K562 (cell line): ENCODE results near the gene NCOA3. TPM values are rescaled to one million over a fixed set of nuclear protein-coding genes. Genes with fewer than 3 reads are reported as not detected.

Source experiments
- ARID3B ChIP-seq: fragments of 250-450 bp; sonication (Bioruptor Pico); IDR thresholded peaks from 2 replicates; pipeline ENCODE4 v1.4.0; 2020; ENCODE audit warnings: borderline replicate concordance
- CHD1 ChIP-seq: fragments of 200-600 bp; sonication (generic); IDR thresholded peaks from one replicate; pipeline ENCODE4 v1.6.1; 2012; ENCODE audit warnings: mild to moderate bottlenecking, moderate library complexity, low read length, inconsistent platforms
- FOXJ2 ChIP-seq: fragments of 200-800 bp; sonication (Bioruptor generic); IDR thresholded peaks from 2 replicates; pipeline ENCODE4 v1.6.1; 2016; ENCODE audit warnings: missing genetic modification characterization, missing compliant biosample characterization
- GATAD2B ChIP-seq: fragments of 450-650 bp; IDR thresholded peaks from 2 replicates; pipeline ENCODE4 v1.6.1; 2017; ENCODE audit warnings: mild to moderate bottlenecking, borderline replicate concordance
- NFE2 ChIP-seq: IDR thresholded peaks from 2 replicates; pipeline ENCODE4 v1.6.1; 2014; ENCODE audit warnings: antibody characterized with exemption, low read depth
- TAF9B ChIP-seq: fragments of 450-650 bp; IDR thresholded peaks from 2 replicates; pipeline ENCODE4 v1.6.1; 2018; ENCODE audit warnings: mild to moderate bottlenecking; ENCODE audit not compliant: partially characterized antibody
- ZNF655 ChIP-seq: fragments of 250-450 bp; sonication (Bioruptor Pico); IDR thresholded peaks from 2 replicates; pipeline ENCODE4 v1.5.0; 2021
- polyA plus RNA-seq, 8 experiments: library from polyadenylated mRNA; depleted of rRNA in 4 of 8; stranded (reverse) in 5 of 8; unstranded in 3 of 8; fragments of >200 nt; fragmentation: Nextera tagmentation in 2 of 8; fragmentation: Illumina TruSeq in 1 of 8; extraction: Ambion mirVana in 2 of 8; extraction: Trizol in 1 of 8; gene quantifications; 2 replicates each; pipeline versions ENCODE4 v1.2.1 to v1.2.3, GENCODE V29; 2011 to 2014; ENCODE audit warnings: inconsistent platforms in 1 of 8, missing spikeins in 1 of 8
- total RNA-seq, 7 experiments: library from RNA; depleted of rRNA in 6 of 7; stranded (reverse); fragments of >200 nt in 6 of 7; fragmentation: Illumina TruSeq in 2 of 7; extraction: Trizol in 2 of 7; gene quantifications; 2 replicates each; pipeline versions ENCODE4 v1.2.1 to v1.2.3, GENCODE V29; 2011 to 2021; ENCODE audit warnings: low replicate concordance in 1 of 7
- TF ChIP-seq, protein P1 (sequence below): fragments of 450-650 bp; IDR thresholded peaks from 2 replicates; pipeline ENCODE4 v1.6.1; 2016; ENCODE audit warnings: mild to moderate bottlenecking, moderate library complexity

Gene NCOA3
- total and polyA plus RNA-seq, 9 of the 15 experiments (the other 6 are each of a cell fraction or from before 2014, with no cell fraction given): 3.2 to 24.3 (median 14.4) TPM

- TF ChIP-seq ARID3B (no peak), GATAD2B (no peak), TAF9B (no peak), CHD1 (no peak), FOXJ2 (tag) (no peak), NFE2 (peak; percentile 41; the same call in 1 of the 2 replicates), ZNF655 (CRISPR knock-in tag) (no peak)
- TF ChIP-seq, protein P1, sequence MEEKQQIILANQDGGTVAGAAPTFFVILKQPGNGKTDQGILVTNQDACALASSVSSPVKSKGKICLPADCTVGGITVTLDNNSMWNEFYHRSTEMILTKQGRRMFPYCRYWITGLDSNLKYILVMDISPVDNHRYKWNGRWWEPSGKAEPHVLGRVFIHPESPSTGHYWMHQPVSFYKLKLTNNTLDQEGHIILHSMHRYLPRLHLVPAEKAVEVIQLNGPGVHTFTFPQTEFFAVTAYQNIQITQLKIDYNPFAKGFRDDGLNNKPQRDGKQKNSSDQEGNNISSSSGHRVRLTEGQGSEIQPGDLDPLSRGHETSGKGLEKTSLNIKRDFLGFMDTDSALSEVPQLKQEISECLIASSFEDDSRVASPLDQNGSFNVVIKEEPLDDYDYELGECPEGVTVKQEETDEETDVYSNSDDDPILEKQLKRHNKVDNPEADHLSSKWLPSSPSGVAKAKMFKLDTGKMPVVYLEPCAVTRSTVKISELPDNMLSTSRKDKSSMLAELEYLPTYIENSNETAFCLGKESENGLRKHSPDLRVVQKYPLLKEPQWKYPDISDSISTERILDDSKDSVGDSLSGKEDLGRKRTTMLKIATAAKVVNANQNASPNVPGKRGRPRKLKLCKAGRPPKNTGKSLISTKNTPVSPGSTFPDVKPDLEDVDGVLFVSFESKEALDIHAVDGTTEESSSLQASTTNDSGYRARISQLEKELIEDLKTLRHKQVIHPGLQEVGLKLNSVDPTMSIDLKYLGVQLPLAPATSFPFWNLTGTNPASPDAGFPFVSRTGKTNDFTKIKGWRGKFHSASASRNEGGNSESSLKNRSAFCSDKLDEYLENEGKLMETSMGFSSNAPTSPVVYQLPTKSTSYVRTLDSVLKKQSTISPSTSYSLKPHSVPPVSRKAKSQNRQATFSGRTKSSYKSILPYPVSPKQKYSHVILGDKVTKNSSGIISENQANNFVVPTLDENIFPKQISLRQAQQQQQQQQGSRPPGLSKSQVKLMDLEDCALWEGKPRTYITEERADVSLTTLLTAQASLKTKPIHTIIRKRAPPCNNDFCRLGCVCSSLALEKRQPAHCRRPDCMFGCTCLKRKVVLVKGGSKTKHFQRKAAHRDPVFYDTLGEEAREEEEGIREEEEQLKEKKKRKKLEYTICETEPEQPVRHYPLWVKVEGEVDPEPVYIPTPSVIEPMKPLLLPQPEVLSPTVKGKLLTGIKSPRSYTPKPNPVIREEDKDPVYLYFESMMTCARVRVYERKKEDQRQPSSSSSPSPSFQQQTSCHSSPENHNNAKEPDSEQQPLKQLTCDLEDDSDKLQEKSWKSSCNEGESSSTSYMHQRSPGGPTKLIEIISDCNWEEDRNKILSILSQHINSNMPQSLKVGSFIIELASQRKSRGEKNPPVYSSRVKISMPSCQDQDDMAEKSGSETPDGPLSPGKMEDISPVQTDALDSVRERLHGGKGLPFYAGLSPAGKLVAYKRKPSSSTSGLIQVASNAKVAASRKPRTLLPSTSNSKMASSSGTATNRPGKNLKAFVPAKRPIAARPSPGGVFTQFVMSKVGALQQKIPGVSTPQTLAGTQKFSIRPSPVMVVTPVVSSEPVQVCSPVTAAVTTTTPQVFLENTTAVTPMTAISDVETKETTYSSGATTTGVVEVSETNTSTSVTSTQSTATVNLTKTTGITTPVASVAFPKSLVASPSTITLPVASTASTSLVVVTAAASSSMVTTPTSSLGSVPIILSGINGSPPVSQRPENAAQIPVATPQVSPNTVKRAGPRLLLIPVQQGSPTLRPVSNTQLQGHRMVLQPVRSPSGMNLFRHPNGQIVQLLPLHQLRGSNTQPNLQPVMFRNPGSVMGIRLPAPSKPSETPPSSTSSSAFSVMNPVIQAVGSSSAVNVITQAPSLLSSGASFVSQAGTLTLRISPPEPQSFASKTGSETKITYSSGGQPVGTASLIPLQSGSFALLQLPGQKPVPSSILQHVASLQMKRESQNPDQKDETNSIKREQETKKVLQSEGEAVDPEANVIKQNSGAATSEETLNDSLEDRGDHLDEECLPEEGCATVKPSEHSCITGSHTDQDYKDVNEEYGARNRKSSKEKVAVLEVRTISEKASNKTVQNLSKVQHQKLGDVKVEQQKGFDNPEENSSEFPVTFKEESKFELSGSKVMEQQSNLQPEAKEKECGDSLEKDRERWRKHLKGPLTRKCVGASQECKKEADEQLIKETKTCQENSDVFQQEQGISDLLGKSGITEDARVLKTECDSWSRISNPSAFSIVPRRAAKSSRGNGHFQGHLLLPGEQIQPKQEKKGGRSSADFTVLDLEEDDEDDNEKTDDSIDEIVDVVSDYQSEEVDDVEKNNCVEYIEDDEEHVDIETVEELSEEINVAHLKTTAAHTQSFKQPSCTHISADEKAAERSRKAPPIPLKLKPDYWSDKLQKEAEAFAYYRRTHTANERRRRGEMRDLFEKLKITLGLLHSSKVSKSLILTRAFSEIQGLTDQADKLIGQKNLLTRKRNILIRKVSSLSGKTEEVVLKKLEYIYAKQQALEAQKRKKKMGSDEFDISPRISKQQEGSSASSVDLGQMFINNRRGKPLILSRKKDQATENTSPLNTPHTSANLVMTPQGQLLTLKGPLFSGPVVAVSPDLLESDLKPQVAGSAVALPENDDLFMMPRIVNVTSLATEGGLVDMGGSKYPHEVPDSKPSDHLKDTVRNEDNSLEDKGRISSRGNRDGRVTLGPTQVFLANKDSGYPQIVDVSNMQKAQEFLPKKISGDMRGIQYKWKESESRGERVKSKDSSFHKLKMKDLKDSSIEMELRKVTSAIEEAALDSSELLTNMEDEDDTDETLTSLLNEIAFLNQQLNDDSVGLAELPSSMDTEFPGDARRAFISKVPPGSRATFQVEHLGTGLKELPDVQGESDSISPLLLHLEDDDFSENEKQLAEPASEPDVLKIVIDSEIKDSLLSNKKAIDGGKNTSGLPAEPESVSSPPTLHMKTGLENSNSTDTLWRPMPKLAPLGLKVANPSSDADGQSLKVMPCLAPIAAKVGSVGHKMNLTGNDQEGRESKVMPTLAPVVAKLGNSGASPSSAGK: no peak
These were observed 187.0 kb downstream of the NCOA3 start (continued) for GRCh38 chr20:47688385-47689381.
